ENCODE data around the gene RNF26.

Gene RNF26

DNA sequence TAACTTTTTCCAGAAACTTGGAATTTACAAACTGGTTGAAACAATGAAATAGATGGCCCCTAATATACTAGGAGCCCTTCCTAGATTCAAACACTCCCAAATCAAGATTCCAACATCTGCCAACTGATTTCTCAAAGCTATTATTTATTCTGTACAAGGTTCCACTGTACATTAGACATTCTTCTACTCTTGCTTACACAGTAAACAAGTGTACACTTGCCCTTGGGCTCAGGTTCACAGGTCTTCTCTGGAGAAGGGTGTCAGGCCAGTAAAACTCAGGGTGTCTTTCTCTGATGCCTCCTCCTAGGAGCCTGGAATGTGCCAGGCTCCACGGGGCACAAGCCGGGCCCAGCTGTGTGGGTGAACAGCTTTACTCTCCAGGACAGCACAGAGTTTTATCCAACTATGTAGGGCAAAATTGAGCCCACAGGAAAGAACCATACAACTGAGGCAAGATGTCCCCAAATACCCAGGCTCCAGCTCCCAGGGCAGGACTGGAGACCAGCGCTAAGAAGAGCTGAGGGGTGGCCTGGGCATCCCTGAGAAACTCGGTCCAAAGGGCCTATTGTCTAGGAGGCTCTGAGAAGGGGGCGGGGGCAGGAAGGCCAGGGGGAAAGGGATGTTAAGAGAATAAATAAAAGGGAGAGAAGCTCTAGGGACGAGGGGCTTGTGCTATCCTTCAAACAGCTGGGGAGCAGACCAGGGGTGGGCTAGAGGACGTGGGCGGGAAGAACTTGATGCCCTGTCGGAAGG lies 20.9 kb downstream of the RNF26 start:
- no peak for DNase-seq (ENCODE audit: low read depth in 3 of 3)

DNA sequence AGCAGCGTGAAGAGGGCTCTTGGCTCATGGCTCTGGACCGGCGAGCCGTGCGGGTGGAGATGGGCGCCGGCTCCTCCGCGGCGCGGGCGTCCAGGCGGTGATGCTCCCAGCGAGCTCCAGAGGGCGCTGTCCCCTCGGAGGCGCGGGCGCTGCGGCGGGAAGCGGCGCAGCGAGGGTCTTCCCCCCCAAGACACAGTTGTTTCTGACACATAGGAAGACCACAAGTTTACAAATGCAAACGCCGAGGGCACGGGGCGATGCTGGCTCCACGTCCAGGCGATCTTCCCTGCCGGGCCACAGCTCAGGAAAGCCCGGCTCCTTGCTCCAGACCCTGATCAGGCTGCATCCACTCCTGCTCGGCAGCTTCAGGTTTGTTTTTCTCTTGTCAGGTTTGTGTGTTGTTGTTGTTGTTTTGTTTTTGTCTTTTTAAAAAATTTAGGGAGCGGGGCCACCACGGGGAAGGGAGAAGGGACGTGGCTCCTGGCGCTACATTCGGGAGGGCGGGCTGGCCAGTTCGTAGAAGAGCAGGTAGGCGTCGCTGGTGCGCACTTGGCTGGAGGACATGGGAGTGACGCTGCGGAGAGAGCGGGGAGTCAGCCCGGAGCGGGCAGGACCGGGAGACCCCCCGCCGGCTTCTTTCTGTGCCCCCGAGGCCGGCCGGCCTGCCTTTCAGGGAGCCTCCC lies 22.2 kb downstream of the RNF26 start:
- DNase-seq (ENCODE audit: low read depth in 3 of 3): peak; percentile 39 to 71 (median 51)

DNA sequence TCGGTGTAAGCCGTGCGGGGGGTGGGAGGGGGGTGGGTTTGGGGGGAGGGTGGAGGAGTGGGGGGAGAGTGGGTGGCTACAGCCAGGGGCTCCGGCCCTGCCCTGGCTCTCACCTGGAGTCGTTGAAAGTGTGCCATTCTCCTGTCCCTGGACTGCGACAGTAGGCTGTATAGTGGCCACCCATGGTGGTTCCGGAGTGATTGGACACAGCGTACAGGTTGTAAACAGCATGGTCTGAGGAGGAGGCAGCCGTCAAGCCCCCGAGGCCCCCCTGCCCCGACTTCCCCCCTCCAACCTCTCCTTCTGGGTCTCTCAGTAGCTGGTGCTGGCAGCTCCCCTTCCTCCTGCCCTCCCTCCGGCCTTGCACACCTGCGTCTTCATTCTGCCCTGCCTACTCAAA lies 22.7 kb downstream of the RNF26 start:
- DNase-seq (ENCODE audit: low read depth in 3 of 3): no peak

DNA sequence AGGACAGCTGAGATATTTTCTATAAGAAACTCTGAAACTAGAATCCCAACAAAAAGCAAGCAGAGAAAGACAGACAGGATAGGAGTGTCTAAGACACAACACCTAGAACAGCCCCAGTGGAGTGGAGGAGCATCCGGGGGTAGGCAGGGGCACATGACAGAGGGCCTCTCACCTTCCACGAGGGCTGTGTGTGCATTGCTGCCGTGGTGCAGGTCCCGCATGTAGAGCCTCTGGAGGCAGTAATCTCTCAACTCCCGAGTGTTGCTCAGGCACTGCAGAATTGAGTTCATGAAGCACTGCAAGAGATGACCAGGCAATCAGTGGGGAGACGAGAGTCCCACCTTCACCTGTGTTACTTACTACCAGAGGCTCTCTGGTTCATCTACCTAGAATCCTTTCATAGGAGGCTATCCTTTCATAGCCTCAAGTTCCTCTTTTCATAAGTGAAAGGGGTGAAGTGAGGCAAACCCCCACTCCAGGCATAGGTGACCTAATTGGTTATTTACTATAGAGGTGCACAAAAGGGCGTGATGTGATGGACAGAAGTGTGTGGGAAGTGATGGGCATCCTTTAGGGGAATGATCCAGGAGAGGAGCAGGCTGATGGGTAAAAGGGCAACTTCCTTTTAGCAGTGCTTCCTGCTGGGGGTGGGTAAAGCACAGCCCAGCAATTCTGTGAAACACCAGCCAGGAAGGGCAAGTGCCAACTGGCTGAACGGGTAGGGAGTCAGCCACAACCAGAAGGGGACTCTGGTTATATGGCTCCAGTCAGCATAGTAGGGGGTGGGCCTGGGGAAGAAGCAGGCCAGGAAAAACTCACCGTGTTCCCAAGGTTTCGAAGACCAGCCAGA lies 25.3 kb downstream of the RNF26 start:
- DNase-seq (ENCODE audit: low read depth in 3 of 3): no peak

DNA sequence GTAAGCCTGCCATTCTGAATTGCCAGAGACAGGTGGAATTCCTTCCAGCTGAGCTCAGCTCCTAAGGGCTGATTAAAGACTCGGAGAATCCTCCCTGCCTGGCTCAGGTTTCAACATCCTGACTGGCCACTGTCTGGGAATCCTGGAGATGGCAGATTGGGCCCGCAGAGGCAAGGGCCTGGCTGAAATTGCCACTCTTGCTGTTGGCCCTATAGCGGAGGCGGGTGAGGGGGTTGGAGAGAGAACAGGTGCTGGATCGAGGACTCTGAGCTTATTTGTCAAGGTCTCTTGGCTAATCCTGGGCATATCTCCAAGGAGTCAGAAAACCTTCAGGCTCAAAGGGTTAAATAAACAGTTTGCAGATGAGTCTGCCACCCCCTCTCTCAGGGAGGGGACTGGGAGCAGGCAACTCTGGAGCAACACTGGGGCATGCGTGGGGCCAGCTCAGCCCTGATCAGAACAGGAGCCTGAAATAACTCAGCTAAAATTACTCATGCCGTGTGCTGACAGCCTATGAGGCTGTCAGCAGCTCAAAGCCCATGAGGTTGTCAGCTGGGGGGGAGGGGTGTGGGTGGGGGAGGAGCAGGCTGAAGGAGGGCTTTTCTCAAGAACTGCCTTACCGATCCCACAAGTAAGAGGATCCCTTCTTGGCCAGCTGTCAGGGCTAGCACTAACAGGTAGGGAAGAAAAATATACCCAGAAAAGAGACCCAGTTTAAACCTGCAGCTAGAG lies 26.9 kb downstream of the RNF26 start:
- peak in 2 of 3 experiments; percentile 22 to 55 for DNase-seq (ENCODE audit: low read depth in 3 of 3)

DNA sequence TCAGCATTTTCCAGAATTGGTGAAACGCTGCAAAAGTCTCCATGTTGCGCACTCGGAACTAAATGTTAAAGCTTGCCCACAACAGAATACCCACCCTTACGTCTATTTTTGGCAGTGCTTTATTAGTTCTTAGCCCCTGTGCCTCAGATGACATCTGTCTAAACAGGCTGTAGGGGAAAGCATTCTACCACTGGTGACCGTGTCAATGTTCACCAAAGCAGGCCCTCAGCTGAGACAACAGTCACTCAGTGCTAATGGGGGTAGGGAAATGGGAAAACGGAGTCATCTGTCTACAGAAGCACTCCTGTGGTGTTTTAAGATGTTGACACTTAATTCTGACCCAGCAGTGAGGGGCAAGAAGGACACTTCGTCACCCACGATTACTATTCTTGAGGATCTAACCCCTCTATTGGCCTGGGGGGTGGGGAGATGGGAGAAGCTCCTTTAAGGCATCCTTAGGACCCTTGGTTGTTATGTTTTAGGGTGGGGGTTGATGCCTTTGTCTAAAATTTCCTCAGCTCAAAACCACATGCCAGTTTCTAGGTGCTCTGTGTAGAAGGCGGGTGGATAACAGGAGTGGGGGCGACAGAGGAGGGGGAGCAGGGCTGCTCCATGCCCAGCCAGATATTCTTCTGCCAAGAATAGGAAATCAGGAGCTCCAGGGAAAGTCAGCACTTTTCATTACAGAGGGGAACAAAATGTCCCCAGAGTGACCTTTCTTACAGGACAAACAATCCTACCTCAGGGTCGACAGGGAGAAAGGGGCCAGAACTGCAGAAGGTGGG lies 27.8 kb downstream of the RNF26 start:
- no peak for DNase-seq (ENCODE audit: low read depth in 3 of 3)

DNA sequence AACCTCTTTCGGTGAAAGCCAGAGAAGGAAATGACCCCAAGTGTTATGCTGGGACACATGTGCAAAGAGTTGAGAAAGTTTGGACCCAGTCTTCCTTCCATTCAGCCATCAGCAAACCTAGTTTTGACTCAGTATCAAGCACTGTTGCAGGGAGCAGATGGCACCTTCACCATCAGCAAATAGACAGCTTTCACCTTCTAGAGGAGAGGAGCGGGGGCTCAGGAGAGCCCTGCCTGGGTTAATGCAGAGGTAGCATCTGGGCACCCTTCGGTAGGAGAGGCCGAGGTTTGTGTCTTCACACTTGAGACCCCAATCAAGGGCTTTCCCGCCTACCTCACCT lies 28.4 kb downstream of the RNF26 start:
- DNase-seq (ENCODE audit: low read depth in 3 of 3): no peak

DNA sequence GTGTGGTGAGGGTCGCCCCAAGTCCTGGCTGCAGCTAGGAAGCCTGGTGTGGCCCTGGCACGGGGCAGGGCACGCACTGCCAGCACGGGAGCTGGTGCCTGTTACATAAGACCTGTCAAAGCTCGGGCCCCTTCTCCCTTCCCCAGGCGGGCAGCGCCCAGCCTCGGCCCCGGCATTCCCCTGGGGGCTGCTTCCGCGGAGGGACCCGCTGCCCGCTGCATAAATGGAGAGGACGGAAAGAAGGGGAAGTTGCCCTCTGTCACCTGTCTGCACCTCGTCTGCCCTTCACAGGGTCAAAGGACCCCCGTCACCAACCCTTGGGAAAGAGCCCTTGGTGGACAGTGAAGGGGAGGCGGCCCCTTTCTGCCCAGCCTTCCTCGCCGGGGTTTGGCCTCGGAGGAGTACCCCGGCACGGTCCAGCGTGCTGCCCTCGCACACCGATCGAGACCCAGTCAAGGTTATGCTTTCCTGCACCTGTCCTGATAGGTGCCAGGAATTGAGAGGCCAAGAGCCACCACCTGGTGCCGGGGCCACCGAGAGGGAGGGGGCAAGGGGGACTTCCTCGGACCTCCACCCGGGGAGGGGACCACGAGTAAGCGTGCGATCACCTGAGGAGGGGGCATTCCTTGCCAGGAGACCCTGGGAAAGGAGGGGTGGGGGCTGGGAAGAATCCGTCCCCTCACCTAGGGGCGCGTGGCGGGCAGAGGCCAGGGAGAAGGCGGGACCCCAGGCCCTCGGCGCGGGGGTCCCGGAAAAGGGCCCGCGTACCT lies 28.9 kb downstream of the RNF26 start:
- no peak for DNase-seq (ENCODE audit: low read depth in 3 of 3)

DNA sequence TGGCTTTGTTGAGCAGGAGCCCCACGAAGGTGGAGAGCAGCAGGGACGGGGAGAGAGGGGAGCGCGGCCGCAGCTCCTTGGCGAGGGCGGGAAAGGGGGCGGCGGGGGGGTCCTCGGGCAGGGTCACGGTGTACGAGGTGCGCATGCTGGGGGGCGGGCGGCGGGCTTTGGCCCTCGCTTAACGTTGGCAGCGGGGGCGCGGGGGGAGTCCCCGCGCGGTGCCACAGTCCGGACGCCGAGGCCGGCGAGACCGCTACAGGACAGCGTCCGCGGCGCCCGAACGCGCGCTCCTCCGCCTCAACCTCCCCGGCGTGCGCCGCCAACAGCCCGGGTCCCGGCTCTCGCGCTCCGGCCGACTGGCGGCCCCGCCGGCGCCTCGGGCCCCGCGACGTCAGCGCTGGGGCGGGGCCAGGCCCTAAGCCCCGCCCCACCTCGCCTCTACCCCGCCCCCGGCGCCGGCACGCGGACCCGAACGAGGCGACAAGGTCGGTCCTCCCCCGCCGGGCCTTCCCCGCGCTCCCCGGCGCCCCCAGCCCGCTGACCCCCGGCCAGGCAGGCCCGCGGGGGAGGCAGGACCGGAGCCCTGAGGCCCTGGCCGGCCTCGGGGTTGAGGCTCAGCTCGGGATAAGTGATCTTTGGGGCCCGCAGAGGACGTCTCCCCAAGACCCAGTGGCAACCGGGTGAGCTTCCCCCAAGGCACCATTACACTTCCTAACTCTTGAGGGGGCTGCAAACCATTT lies 29.7 kb downstream of the RNF26 start:
- peak in 2 of 3 experiments; percentile 27 to 47 for DNase-seq (ENCODE audit: low read depth in 3 of 3)

DNA sequence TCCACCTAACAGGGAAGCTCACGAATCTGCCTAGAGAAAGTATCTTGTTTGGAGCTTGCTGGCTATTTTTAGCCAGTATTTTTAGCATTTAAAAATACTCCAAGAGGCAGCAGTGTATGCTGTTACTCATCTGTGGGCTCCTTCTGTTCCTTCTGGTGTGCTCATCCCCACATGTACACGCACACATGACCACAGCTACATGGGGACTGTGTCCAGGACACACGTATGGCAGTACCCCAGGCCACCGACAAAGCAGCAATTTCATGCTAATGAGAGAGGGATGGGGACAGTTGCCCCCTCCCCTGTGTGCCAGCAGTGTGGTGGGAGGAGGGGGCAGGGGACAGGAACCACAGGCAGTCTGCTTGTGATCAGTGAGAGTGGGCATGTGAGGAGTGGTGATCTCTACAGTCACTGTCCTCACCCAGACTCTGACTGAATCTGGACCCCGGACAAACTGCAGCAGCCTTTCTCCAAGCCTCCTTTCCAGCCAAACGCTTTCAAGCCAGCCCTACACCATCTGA lies 30.8 kb downstream of the RNF26 start:
- DNase-seq (ENCODE audit: low read depth in 3 of 3): no peak

DNA sequence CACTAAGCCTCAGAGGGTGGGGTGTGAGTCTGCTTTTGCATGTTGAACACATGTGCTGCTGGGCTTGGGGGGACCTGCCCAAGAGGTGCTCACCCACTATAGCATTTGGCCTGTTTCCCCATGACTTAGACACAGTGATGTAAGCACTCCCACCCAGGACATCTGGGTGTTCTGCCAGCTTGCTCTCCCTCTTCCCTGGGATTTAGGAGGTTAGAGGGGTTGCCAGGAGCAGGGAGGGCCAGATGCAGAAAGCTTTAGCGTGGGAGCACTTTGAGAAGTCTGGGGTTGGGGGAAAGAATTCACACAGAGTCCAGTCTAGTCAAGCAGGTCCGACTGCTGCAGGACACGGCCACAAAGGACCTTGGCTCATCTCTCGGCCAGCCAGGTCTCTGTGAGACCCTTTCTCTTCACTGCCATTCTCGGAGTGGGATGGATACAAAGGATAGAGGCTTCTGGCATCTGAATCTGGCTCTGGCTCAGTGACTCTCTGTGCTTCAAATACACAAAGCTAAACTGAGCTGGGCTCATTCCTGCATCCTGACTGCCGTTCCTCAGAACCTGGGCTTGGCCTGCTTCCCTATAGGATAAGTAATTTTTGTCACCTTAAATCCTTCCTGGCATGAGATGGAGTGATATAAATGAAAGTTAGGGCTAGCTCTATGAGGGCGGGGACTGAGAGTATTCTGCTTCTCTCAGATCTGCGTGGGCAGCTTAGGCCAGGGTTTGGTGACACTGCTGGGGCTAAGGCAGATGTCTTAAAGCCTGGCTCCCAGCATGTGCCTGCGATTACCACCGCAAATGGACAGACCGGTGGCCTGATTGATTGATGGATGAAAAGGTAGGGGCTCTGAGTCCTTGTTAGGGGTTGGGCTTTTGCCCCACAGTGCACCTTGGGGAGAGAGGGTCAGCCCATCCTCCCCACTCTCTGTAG lies 32.6 kb downstream of the RNF26 start:
- DNase-seq (ENCODE audit: low read depth in 3 of 3): no peak

DNA sequence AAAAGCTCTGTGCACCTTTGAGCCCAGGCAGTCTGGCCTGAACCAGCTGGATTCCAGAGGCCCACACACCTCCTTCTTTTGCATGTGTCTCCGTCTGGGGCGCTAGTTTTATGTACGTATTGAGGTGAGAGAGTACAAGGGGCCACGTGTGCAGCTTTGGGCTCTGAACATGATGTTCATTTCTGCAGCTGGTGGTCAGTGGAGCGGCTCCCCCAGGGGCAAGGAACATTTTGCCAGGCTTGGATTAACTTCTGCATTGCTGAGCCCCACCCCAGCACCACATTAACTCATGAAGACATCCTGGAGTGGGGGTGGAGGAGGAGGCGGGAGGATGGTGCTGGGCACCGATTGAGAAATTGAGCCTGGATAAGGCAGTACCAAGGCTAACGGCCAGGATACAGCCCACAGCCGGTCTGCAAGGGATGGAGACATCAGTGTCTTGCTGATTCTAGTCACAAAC lies 33.4 kb downstream of the RNF26 start:
- DNase-seq (ENCODE audit: low read depth in 3 of 3): no peak

DNA sequence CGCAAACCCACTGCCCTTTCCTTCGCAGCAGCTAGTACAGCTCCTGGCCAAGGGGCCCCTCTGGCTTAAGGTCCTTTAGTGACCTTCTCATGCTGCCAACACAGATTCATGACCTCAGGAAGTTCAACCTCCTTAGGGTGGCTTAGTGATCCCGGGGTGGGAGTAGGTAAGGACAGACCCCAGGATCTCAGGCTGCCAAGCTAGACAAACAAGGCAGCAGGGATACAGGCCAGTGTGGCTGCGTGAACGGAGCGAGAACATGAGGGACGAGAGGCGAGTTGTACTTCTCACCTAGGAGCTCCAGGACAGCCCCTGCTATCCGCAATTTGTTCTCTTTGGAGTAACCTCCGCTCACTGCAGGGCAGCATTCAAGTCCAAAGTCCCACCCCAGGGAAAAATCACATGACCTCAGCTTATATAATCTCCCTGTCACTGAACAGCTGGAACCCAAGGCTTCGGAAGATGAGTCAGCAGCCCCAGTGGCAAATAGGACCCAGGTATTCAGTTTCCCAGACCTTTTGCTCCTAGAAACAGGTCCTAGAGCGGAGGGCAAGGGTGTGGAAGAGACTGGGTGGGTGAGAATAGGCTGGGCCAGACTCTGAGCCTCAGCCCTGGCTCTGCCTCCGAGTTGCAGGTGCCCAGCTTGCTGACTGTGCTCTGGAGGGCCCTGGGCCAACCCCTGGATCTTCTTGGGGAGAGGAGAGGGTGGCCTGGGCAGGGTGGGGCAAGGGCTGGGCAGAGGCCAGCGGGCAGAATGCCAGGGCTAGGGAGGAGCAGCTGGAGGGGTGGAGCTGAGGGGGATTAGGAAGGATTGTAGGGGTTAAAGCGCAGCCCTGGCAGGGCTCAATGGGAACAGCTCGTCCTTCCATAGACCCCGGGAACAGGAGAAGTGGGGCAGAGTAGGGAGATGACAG lies 34.1 kb downstream of the RNF26 start:
- no peak for DNase-seq (ENCODE audit: low read depth in 3 of 3)

DNA sequence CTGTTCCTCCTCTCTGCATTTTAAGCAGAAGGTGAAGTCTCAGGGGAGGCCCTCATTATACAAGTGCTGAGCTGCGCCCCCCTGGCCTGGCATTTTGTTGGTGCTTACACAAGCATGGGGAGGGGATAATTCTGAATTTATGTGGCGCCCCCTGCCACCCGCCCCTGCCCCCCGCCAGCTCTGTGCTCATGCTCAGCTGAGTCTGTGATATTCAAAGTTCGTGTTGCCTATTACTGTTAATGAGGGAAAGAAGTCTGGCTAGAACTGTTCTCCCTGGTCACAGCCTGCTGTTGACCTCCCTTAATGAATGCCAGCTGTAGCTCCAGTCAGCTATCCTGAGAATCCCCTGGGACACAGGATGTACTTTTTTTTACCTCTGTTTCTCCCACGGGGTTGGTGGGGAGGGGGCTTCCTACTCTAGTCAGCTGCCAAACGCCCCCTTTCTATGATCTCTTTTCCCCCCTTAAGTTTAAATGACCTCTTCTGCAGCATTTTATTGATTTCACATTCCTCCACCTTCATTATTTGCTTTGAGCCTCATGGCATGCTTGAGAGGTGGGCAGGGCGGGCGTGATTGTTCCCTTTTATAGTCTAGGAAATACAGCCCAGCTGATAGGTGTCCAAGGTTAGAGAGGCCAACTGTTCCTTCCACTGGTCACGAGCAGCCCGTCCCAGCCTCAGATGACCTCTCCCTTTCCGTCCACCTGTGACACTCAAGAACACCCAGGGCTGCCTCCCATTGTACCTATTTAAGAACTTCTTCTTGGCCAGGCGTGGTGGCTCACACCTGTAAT lies 35.0 kb downstream of the RNF26 start:
- no peak for DNase-seq (ENCODE audit: low read depth in 3 of 3)

DNA sequence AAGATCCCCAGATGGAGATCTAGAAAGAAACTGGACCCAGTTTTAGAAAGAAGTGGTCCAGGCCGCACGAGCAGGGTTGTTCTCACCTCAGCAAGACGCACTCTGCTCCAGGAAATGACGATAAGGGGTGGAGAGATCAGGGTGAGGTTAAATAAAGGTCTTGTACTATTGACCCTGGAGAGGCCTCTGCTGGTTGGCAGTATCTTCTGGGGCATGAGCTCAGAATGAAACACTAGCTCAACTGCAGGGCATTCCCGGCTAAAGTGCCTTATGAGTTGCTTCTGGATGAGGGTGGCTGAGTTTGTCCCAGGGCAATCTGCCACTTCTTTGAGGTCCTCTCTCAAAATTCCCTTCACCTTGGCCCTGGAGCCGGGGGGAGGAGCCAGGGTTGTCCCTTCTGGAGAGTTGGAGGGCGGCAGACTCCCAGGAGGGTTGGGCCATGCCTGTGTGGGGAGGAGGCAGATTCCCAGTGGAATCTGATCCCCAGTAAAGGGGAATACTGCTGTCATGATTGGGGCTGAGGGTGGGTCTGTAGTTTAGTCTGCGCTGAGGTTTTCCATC lies 36.2 kb downstream of the RNF26 start:
- no peak for DNase-seq (ENCODE audit: low read depth in 3 of 3)

DNA sequence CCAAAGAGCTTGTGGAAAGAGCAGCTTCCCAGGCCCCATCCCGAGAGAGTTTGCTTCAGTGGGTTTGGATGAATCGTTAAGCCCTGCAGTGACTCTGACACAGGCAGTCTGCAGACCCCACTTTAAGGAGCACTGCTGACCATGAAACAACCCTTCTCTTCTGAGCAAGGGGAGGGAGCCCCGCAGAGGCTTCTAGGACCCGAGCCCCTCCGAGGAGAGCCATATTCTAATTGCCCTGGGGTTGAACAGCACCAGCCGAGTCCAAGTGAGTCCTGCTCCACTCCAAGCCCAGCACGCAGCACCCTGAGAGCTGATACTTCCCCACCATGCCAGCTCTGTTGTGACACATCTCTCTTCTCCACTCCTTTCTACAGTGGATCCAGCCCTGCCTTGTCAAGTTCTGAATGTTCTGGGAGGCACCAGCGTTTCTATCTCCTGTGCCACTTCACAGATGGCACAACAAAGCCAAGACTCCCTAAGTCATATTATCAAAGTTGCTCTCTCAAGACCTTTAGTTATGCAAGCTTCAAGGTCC lies 36.8 kb downstream of the RNF26 start:
- DNase-seq (ENCODE audit: low read depth in 3 of 3): no peak

All from stimulated activated CD4-positive, alpha-beta T cell treated with anti-CD3 and anti-CD28 coated beads, TNF-alpha, amount 100 ng/mL, for 24 hours (primary cell).